CD8-positive, alpha-beta memory T cell (primary cell): ENCODE data around the gene RUNX3. TPM values are rescaled to one million over a fixed set of nuclear protein-coding genes. Genes with fewer than 3 reads are reported as not detected.
A peak's percentile ranks its signal among the peaks of the same experiment; 100 is the strongest.

Experiments
- CTCF ChIA-PET: fragments of 350-600 bp; sonication (Branson Sonifier 250); formaldehyde crosslinking; loops from one replicate; lab custom pipeline; 2021; ENCODE audit warnings: antibody characterized with exemption; lab: Charles Lee
- POLR2A ChIA-PET: fragments of 350-600 bp; sonication (Branson Sonifier 250); formaldehyde crosslinking; loops from one replicate; lab custom pipeline; 2021; ENCODE audit warnings: antibody characterized with exemption; lab: Charles Lee
- DNase-seq, 5 donors: peaks; one replicate each; pipeline versions ENCODE4 v3.0.0 to v3.0.0-alpha.2; 2020 to 2022; ENCODE audit warnings: mixed read lengths in 1 of 5
- H3K27ac ChIP-seq: one replicate; pipeline ENCODE4 v1.7.0; 2013; ENCODE audit warnings: low read depth, mild to moderate bottlenecking, low read length, moderate library complexity
- H3K27me3 ChIP-seq: 2 replicates; pipeline ENCODE4 v1.7.0; 2013; ENCODE audit warnings: low read length, mild to moderate bottlenecking; ENCODE audit not compliant: insufficient read depth, poor library complexity, severe bottlenecking
- H3K36me3 ChIP-seq: 2 replicates; pipeline ENCODE4 v1.7.0; 2013; ENCODE audit warnings: mild to moderate bottlenecking, low read length, moderate library complexity; ENCODE audit not compliant: insufficient read depth
- H3K4me1 ChIP-seq: 2 replicates; pipeline ENCODE4 v1.7.0; 2013; ENCODE audit warnings: mild to moderate bottlenecking, low read length, moderate library complexity; ENCODE audit not compliant: insufficient read depth
- H3K4me3 ChIP-seq: 2 replicates; pipeline ENCODE4 v1.7.0; 2013; ENCODE audit warnings: mild to moderate bottlenecking, low read length
- H3K9me3 ChIP-seq: 2 replicates; pipeline ENCODE4 v1.7.0; 2013; ENCODE audit warnings: mild to moderate bottlenecking, low read length
- H3K27ac Mint-ChIP-seq, 8 donors: one replicate each; pipeline ENCODE4 v1.8.0; 2020 to 2021; ENCODE audit warnings: mixed read lengths in 8 of 8, mild to moderate bottlenecking in 6 of 8, inconsistent platforms in 3 of 8, moderate library complexity in 3 of 8
- H3K27me3 Mint-ChIP-seq, 2 donors: one replicate each; pipeline ENCODE4 v1.8.0; 2020 to 2021; ENCODE audit warnings: mixed read lengths in 2 of 2, mild to moderate bottlenecking in 1 of 2, moderate library complexity in 1 of 2
- H3K36me3 Mint-ChIP-seq, 3 donors: one replicate each; pipeline ENCODE4 v1.8.0; 2020 to 2021; ENCODE audit warnings: mixed read lengths in 3 of 3, inconsistent platforms in 1 of 3, mild to moderate bottlenecking in 1 of 3
- H3K4me1 Mint-ChIP-seq, 3 donors: one replicate each; pipeline ENCODE4 v1.8.0; 2020 to 2021; ENCODE audit warnings: mixed read lengths in 3 of 3, inconsistent platforms in 1 of 3, mild to moderate bottlenecking in 1 of 3
- H3K4me3 Mint-ChIP-seq, 7 donors: one replicate each; pipeline ENCODE4 v1.8.0; 2020 to 2021; ENCODE audit warnings: mixed read lengths in 7 of 7, mild to moderate bottlenecking in 6 of 7, moderate library complexity in 4 of 7, inconsistent platforms in 2 of 7
- H3K9me3 Mint-ChIP-seq, 5 donors: one replicate each; pipeline ENCODE4 v1.8.0; 2020 to 2022; ENCODE audit warnings: mixed read lengths in 5 of 5, mild to moderate bottlenecking in 3 of 5, moderate library complexity in 2 of 5, inconsistent platforms in 1 of 5
- polyA plus RNA-seq: library from polyadenylated mRNA; unstranded; fragments of 300-500 nt; fragmentation: Illumina TruSeq; gene quantifications from one replicate; pipeline ENCODE4 v1.2.3, GENCODE V29; 2021
- total RNA-seq, 2 experiments: library from RNA; stranded (reverse); gene quantifications; one replicate each; pipeline ENCODE4 v1.2.3, GENCODE V29; 2021

RUNX3 gene
- total and polyA plus RNA-seq, 3 experiments from 2014 or later, result 107 to 241 (median 218) TPM

DNA sequence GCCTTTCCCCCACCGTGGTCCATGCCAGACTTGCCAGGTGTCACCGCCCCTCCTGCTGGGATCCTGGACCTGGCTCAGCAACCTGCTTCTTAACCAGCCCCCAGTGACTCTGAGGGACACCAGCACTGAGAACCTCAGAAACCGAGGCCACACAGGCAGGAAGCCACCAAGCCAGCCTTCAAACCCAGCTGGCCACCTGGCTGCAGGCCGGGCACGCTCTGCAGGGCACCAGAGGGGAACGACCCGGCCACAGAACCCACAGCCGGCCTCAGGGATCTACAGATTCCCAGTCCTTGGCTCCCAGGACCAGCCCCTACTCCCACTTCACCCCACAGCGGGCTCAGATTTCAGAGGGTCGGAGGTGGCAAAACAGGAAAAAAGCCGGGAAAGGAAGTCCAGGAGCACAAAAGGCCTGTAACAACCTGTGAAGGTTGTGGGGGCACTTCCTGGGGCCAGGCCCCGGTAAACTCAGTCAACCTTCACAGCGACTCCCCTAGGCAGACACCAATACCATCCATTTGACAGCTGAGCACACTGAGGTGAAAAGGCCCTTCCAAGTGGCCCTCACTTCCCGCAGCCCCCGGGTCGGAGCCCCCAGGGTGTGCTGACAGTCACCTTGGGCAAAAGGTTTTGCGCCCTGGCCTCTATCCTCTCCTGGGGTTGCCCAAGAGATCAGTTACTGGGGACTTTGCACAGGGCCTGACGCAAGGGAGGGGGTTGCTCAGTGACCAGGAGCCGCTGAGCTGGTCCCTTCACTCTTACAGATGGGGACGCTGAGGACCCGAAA, 14.1 kb downstream of the RUNX3 start:
- H3K36me3 Mint-ChIP-seq, result peaks cover 22 to 97% (median 25%) of the 10 kb centered on the region in 3 donors
- Histone ChIP-seq H3K4me3 (no peak overlapping the region), H3K36me3 (peaks cover 71% of the 10 kb centered on the region), H3K27me3 (no peaks in the 10 kb centered on the region), H3K9me3 (no peaks in the 10 kb centered on the region), H3K4me1 (peaks cover 98% of the 10 kb centered on the region), H3K27ac (peak overlapping the region; percentile 35)
- peaks cover 0 to 6% of the 10 kb centered on the region in 2 donors for H3K27me3 Mint-ChIP-seq
- ChIA-PET CTCF (interaction anchor here (6.5 to 11.0 kb wide), 2 partner anchors 10 to 68 kb away, joined by 29 to 171 read pairs; partner anchors contain the start of gene RUNX3), POLR2A (interaction anchor here (10.1 kb wide), 1 partner anchor 10 kb away, joined by 282 read pairs; the partner anchor contains the start of gene RUNX3)
- peak overlapping the region; percentile 85 to 100 (median 99) for H3K27ac Mint-ChIP-seq
- DNase-seq, result no peak
- peaks cover 0 to 2% (median 0%) of the 10 kb centered on the region in 5 donors for H3K9me3 Mint-ChIP-seq
- peaks cover 85 to 100% (median 87%) of the 10 kb centered on the region in 3 donors for H3K4me1 Mint-ChIP-seq
- peak overlapping the region; percentile 51 to 93 (median 70) for H3K4me3 Mint-ChIP-seq

DNA sequence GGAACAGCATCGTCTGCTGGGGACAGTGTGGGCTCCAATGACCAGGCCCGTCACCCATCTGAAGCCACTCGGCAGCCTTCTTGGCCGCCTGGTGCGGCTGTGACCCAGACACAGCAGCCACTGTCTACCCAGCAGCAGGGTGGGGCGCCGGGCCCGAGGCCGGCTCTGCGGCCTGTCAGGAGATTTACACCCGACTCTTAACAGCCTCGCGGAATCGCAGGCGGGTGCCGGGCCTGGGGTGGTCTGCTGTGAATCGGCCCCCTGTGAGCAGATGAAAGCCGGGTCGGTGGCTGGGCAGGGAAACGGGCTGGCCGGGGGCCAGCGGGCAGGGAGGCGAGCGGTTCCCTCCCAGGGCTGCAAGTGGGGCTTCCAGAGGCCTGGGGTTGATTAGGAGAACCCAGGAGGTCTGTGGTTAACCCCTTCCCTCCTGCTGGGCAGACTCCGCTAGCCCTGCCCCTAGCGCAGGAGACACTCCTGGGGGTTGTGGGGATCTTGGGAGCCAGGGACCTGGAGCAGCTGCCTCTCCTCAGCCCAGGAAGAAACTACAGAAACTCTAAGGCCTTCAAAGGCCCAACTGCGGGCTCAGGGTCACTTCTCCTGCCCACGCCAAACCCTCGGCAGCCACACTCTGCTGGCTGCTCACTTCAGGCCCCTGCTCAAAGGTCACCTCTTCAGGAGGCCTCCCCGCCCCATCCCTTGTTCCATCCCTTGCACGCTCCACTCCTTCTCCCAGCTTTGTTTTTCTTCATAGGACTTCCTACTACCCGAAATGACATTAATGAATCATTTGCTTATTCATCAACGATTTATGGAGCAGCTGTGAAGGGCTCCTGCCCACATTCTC, 15.6 kb downstream of the RUNX3 start:
- H3K36me3 Mint-ChIP-seq, result peaks cover 13 to 93% (median 15%) of the 10 kb centered on the region in 3 donors
- Histone ChIP-seq H3K27ac (peak overlapping the region; percentile 35), H3K4me3 (no peak overlapping the region), H3K9me3 (no peaks in the 10 kb centered on the region), H3K27me3 (no peaks in the 10 kb centered on the region), H3K4me1 (peaks cover 99% of the 10 kb centered on the region), H3K36me3 (peaks cover 66% of the 10 kb centered on the region)
- H3K4me1 Mint-ChIP-seq, result peaks cover 83 to 100% (median 87%) of the 10 kb centered on the region in 3 donors
- POLR2A ChIA-PET, result interaction anchor here (0.6 to 10.1 kb wide), 3 partner anchors 11 to 50 kb away, joined by 3 to 282 read pairs (median 4); partner anchors contain the start of gene RUNX3
- CTCF ChIA-PET, result interaction anchor here (0.8 to 11.0 kb wide), 4 partner anchors 12 to 123 kb away, joined by 4 to 171 read pairs (median 26); partner anchors contain the start of gene RUNX3
- H3K9me3 Mint-ChIP-seq, result peaks cover 0 to 4% (median 0%) of the 10 kb centered on the region in 5 donors
- no peak for DNase-seq
- H3K27ac Mint-ChIP-seq, result peak overlapping the region; percentile 78 to 100 (median 99)
- peaks cover 0 to 3% of the 10 kb centered on the region in 2 donors for H3K27me3 Mint-ChIP-seq
- H3K4me3 Mint-ChIP-seq, result peak overlapping the region; percentile 51 to 93 (median 77)

DNA sequence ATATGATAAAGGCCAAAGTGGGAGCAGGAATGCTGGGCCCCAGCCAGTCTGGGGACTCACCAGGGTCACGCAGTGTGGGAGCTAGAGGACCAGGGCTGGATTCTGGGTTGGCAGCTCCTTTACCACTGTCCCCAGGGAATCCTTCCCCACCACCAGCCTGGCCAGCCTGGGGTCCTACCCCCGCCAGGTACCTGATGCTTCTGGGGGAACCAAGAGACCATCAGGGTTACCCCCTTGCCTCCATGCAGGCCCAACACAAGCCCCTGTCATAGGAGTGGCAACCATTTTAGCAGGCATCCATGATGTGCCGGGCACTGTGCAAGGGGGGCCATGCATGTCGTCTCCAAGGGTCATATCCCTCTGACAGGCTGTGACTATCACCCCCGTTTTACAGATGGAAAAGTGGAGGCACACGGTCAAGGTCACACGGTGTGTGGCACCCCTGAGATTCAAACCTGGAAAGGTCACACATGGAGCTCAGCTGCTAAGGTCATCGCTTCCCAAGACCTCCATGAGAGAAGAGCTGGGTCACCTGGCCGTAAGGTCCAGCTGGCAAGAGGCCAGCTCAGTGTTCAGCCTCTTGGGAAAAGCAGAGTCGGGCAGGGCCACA, 16.4 kb downstream of the RUNX3 start:
- CTCF ChIA-PET, result interaction anchor here (1.3 to 11.0 kb wide), 6 partner anchors 12 to 123 kb away, joined by 3 to 171 read pairs (median 26); partner anchors contain the start of gene RUNX3
- Mint-ChIP-seq H3K36me3 (peaks cover 13 to 93% (median 17%) of the 10 kb centered on the region in 3 donors), H3K9me3 (peaks cover 0 to 4% (median 0%) of the 10 kb centered on the region in 5 donors), H3K4me1 (peaks cover 87 to 100% (median 90%) of the 10 kb centered on the region in 3 donors), H3K27ac (peak overlapping the region; percentile 97 to 100 (median 100)), H3K4me3 (peak overlapping the region in 4 of 7 donors; percentile 31 to 80 (median 56)), H3K27me3 (peaks cover 0 to 3% of the 10 kb centered on the region in 2 donors)
- Histone ChIP-seq H3K36me3 (peaks cover 66% of the 10 kb centered on the region), H3K4me3 (no peak overlapping the region), H3K9me3 (no peaks in the 10 kb centered on the region), H3K4me1 (peaks cover 99% of the 10 kb centered on the region), H3K27me3 (no peaks in the 10 kb centered on the region), H3K27ac (peak overlapping the region; percentile 44)
- POLR2A ChIA-PET, result interaction anchor here (1.5 to 10.1 kb wide), 6 partner anchors 12 to 318 kb away, joined by 4 to 282 read pairs (median 9); partner anchors contain the start of genes RUNX3 and SYF2
- no peak for DNase-seq

DNA sequence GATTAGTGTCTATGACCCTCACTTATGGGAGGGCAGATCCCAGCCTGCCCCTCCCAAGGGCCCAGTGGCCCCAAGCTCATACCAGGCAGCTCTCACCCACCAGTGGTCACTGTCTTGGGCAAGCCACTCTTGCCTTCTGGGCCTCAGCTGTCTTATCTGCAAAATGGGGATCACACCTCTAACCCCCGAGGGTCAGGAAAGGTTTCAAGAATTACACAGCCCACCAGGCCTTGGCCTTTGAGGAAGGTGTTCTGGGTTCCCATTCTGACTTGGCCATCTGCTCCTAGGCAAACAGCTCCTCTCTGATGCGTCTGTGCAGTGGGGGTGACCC, 16.8 kb downstream of the RUNX3 start:
- H3K27ac ChIP-seq, result peak overlapping the region; percentile 44
- POLR2A ChIA-PET, result interaction anchor here (1.5 to 10.1 kb wide), 6 partner anchors 12 to 319 kb away, joined by 4 to 282 read pairs (median 9); partner anchors contain the start of genes RUNX3 and SYF2
- peaks cover 8 to 93% (median 16%) of the 10 kb centered on the region in 3 donors for H3K36me3 Mint-ChIP-seq

DNA sequence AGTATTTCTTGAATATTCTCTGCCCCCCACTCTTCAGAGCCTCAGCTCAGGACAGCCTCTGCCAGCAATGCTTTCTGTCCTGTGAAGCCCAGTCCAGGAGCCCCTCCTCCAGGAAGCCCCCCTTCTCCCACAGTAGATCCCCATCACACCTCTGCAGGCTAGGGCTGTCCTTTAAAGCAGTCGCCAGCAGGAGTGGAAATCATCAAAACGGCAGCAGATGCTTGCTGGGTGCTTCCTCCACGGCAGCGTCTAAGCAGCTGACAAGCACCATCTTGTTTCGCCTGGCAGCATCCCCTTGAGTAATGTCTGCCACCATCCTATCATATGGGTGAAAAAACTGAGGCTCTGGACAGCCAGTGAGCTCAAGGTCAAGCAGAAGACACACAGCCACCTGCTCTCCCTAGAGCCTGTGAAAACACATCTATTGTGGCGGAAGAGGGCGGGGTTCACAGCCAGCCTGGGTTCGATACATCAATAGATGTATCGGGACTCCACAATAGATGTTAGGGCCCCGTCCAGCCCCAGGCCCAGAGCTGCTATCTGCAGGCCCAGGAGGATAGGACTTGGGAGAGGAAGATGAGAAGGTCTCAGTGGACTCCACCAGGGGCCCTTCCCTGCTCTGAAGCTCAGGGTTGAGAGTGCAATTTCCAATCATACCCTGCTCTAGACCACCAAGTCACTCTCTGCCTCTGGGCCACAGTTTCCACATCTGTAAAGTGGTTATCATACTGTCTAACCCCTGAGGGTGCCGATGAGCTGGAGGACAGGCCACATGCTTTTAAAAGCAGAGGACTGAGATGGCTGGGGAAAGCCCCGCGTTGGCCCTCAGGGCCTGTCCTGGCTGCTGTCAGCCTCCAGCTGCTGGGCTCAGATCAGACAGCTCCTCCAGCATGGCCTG, 17.5 kb downstream of the RUNX3 start:
- peaks cover 0 to 5% of the 10 kb centered on the region in 2 donors for H3K27me3 Mint-ChIP-seq
- H3K9me3 ChIP-seq, result no peaks in the 10 kb centered on the region
- ChIA-PET POLR2A (interaction anchor here (1.0 to 10.1 kb wide), 8 partner anchors 13 to 319 kb away, joined by 3 to 282 read pairs (median 6); partner anchors contain the start of genes RUNX3 and SYF2), CTCF (interaction anchor here (0.7 to 11.0 kb wide), 12 partner anchors 13 to 124 kb away, joined by 3 to 171 read pairs (median 4); partner anchors contain the start of gene RUNX3)
- H3K4me3 ChIP-seq, result no peak overlapping the region
- H3K4me3 Mint-ChIP-seq, result peak overlapping the region; percentile 64 to 82 (median 79)
- peaks cover 99% of the 10 kb centered on the region for H3K4me1 ChIP-seq
- H3K36me3 Mint-ChIP-seq, result peaks cover 14 to 93% (median 21%) of the 10 kb centered on the region in 3 donors
- H3K4me1 Mint-ChIP-seq, result peaks cover 87 to 100% (median 90%) of the 10 kb centered on the region in 3 donors
- H3K27ac Mint-ChIP-seq, result peak overlapping the region; percentile 97 to 100 (median 100)
- H3K27ac ChIP-seq, result peak overlapping the region; percentile 94
- H3K36me3 ChIP-seq, result peaks cover 66% of the 10 kb centered on the region
- DNase-seq, result peak in 3 of 5 donors; percentile 42 to 79 (median 42)
- H3K27me3 ChIP-seq, result no peaks in the 10 kb centered on the region
- H3K9me3 Mint-ChIP-seq, result peaks cover 0 to 4% (median 0%) of the 10 kb centered on the region in 5 donors

More for the DNA sequence above, 16.8 kb downstream of the RUNX3 start:
- peaks cover 0 to 4% (median 0%) of the 10 kb centered on the region in 5 donors for H3K9me3 Mint-ChIP-seq
- H3K36me3 ChIP-seq, result peaks cover 66% of the 10 kb centered on the region
- H3K27me3 Mint-ChIP-seq, result peaks cover 0 to 3% of the 10 kb centered on the region in 2 donors
- peaks cover 99% of the 10 kb centered on the region for H3K4me1 ChIP-seq
- no peak overlapping the region for H3K4me3 ChIP-seq
- CTCF ChIA-PET, result interaction anchor here (0.9 to 11.0 kb wide), 8 partner anchors 13 to 124 kb away, joined by 3 to 171 read pairs (median 14); partner anchors contain the start of gene RUNX3
- DNase-seq, result no peak
- no peaks in the 10 kb centered on the region for H3K27me3 ChIP-seq
- peak overlapping the region in 5 of 7 donors; percentile 67 to 81 (median 79) for H3K4me3 Mint-ChIP-seq
- H3K27ac Mint-ChIP-seq, result peak overlapping the region; percentile 97 to 100 (median 100)
- peaks cover 87 to 100% (median 89%) of the 10 kb centered on the region in 3 donors for H3K4me1 Mint-ChIP-seq
- H3K9me3 ChIP-seq, result no peaks in the 10 kb centered on the region

DNA sequence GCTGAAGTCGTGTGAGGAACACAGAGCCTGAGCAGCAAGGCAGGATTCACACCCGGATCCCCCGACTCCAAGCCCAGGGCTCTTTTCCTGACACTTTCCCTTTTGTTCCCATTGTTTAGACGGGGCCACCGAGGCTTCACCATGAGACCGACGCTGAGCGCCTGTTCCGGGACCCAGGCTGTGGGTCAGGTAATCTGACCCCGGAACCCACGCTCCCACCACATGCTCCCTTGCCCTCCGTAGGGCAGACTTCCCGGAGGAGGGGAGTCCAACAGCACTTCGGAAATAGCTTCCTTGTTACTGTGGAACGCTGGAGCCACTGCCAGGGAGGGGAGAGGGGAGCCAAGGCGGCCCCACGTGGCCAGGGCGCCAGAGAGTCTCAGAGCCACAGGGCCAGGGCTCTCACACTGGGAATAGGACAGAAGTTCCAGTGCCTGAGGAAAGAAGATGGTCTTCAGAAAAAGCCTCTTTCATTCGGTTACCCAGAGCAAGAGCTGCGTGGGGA, 18.4 kb downstream of the RUNX3 start:
- Histone ChIP-seq H3K9me3 (no peaks in the 10 kb centered on the region), H3K36me3 (peaks cover 65% of the 10 kb centered on the region), H3K4me3 (no peak overlapping the region), H3K27me3 (no peaks in the 10 kb centered on the region), H3K27ac (peak overlapping the region; percentile 94), H3K4me1 (peaks cover 99% of the 10 kb centered on the region)
- CTCF ChIA-PET, result interaction anchor here (1.0 to 11.0 kb wide), 10 partner anchors 14 to 188 kb away, joined by 3 to 171 read pairs (median 8); partner anchors contain the start of gene RUNX3
- H3K4me1 Mint-ChIP-seq, result peaks cover 84 to 100% (median 88%) of the 10 kb centered on the region in 3 donors
- peaks cover 0 to 4% (median 0%) of the 10 kb centered on the region in 5 donors for H3K9me3 Mint-ChIP-seq
- peaks cover 18 to 94% (median 23%) of the 10 kb centered on the region in 3 donors for H3K36me3 Mint-ChIP-seq
- peaks cover 0 to 5% of the 10 kb centered on the region in 2 donors for H3K27me3 Mint-ChIP-seq
- no peak for DNase-seq
- H3K27ac Mint-ChIP-seq, result peak overlapping the region; percentile 97 to 100 (median 100)
- peak overlapping the region; percentile 64 to 82 (median 79) for H3K4me3 Mint-ChIP-seq
- POLR2A ChIA-PET, result interaction anchor here (0.7 to 10.1 kb wide), 13 partner anchors 12 to 336 kb away, joined by 3 to 282 read pairs (median 6); partner anchors contain the start of genes RSRP1 and RUNX3
